Measurements from ENCODE around the gene CUL4B.

GRCh38 chrX:120512222-120512621, 48.5 kb downstream of the CUL4B start:
- TF ChIP-seq CTCF (IDR thresholded peaks at IDR 0.05) (no peak), POLR2AphosphoS5 (IDR thresholded peaks at IDR 0.05) (no peak)

Data from transverse colon (tissue), 4 donors.